GM10248 (cell line): ENCODE results near the gene PRICKLE1.

Source experiments
- CTCF ChIA-PET: fragments of 300-600 bp; sonication (Branson Sonifier 250); formaldehyde crosslinking; extraction: SDS; loops from one replicate; lab custom pipeline; 2021; ENCODE audit warnings: antibody characterized with exemption; lab: Yijun Ruan, JAX
- POLR2A ChIA-PET: fragments of 350-650 bp; sonication (Branson Sonifier 250); formaldehyde crosslinking; extraction: SDS; loops from one replicate; lab custom pipeline; 2020; ENCODE audit warnings: antibody characterized with exemption; lab: Yijun Ruan, JAX
- DNase-seq: peaks from one replicate; pipeline ENCODE4 v3.0.0; 2012; ENCODE audit errors: extremely low spot score
- CTCF ChIP-seq: IDR thresholded peaks from 2 replicates; pipeline ENCODE4 v1.5.1; 2012; ENCODE audit warnings: mild to moderate bottlenecking, low read depth; ENCODE audit errors: extremely low read depth, missing control alignments, control extremely low read depth

Gene PRICKLE1

GRCh38 chr12:42469355-42470175, 120.0 kb downstream of the PRICKLE1 start:
- CTCF ChIA-PET: interaction anchor here (1.0 to 7.8 kb wide), 5 partner anchors 8 to 21 kb away, joined by 4 to 85 read pairs (median 8); no protein-coding TSS in a partner anchor
- POLR2A ChIA-PET: interaction anchor here (0.5 kb wide), 1 partner anchor 114 kb away, joined by 3 read pairs; no protein-coding TSS in a partner anchor
- peak; percentile 79 for DNase-seq
- no peak for TF ChIP-seq CTCF

- POLR2A ChIA-PET: no interaction called here
- CTCF ChIA-PET: interaction anchor here (2.0 to 7.8 kb wide), 4 partner anchors 9 to 22 kb away, joined by 4 to 85 read pairs (median 12); no protein-coding TSS in a partner anchor
These were observed 120.6 kb downstream of the PRICKLE1 start for GRCh38 chr12:42468921-42469320.

GRCh38 chr12:42468341-42468821, 121.2 kb downstream of the PRICKLE1 start:
- no peak for TF ChIP-seq CTCF
- POLR2A ChIA-PET: no interaction called here
- DNase-seq: no peak
- CTCF ChIA-PET: interaction anchor here (2.0 to 7.8 kb wide), 4 partner anchors 10 to 22 kb away, joined by 4 to 85 read pairs (median 12); no protein-coding TSS in a partner anchor

More at GRCh38 chr12:42468921-42469320, 120.6 kb downstream of the PRICKLE1 start:
- TF ChIP-seq CTCF: no peak
- no peak for DNase-seq

- ChIA-PET POLR2A (no interaction called here), CTCF (interaction anchor here (1.0 kb wide), 1 partner anchor 19 kb away, joined by 5 read pairs; no protein-coding TSS in a partner anchor)
- no peak for TF ChIP-seq CTCF
- no peak for DNase-seq
These were observed 125.9 kb downstream of the PRICKLE1 start for GRCh38 chr12:42463671-42464070.

GRCh38 chr12:42462486-42462885, 127.1 kb downstream of the PRICKLE1 start:
- no peak for TF ChIP-seq CTCF
- POLR2A ChIA-PET: no interaction called here
- DNase-seq: no peak
- CTCF ChIA-PET: interaction anchor here (1.0 to 1.9 kb wide), 2 partner anchors 12 to 21 kb away, joined by 5 read pairs; no protein-coding TSS in a partner anchor

- no peak for DNase-seq
- ChIA-PET POLR2A (no interaction called here), CTCF (interaction anchor here (0.8 kb wide), 1 partner anchor 23 kb away, joined by 4 read pairs; no protein-coding TSS in a partner anchor)
- no peak for TF ChIP-seq CTCF
These were observed 130.2 kb downstream of the PRICKLE1 start for GRCh38 chr12:42459336-42459847.
